ENCODE measurements around the gene ZNF74.
"Not testable (repeated sequence)": the region's sequence is repeated elsewhere in the genome, so short reads cannot be mapped to it uniquely, and the experiment has no call there.

ZNF74 gene

GRCh38 chr22:20442485-20443284, 48.7 kb downstream of the ZNF74 start:
- TF ChIP-seq CTCF (IDR thresholded peaks at IDR 0.05; ENCODE audit: extremely low read depth, insufficient read depth, missing control alignments): no peak
- DNase-seq (ENCODE audit: low spot score): no peak
- in situ Hi-C loops (cut with MboI; ENCODE audit: low pct_unique_long_range_greater_than_20kb, low sequenced_read_pairs, unreplicated experiment): no loop called here

- in situ Hi-C loops (cut with MboI; ENCODE audit: low pct_unique_long_range_greater_than_20kb, low sequenced_read_pairs, unreplicated experiment): no loop called here
- no peak for TF ChIP-seq CTCF (IDR thresholded peaks at IDR 0.05; ENCODE audit: extremely low read depth, insufficient read depth, missing control alignments)
- DNase-seq (ENCODE audit: low spot score): no peak
Observed at GRCh38 chr22:20444325-20444724, 50.4 kb downstream of the ZNF74 start.

- no peak for DNase-seq (ENCODE audit: low spot score)
- TF ChIP-seq CTCF (IDR thresholded peaks at IDR 0.05; ENCODE audit: extremely low read depth, insufficient read depth, missing control alignments): no peak
- in situ Hi-C loops (cut with MboI; ENCODE audit: low pct_unique_long_range_greater_than_20kb, low sequenced_read_pairs, unreplicated experiment): no loop called here
Observed at GRCh38 chr22:20446383-20446970, 52.5 kb downstream of the ZNF74 start.

GRCh38 chr22:20448630-20449029, 54.7 kb downstream of the ZNF74 start:
- no peak for DNase-seq (ENCODE audit: low spot score)
- in situ Hi-C loops (cut with MboI; ENCODE audit: low pct_unique_long_range_greater_than_20kb, low sequenced_read_pairs, unreplicated experiment): no loop called here
- TF ChIP-seq CTCF (IDR thresholded peaks at IDR 0.05; ENCODE audit: extremely low read depth, insufficient read depth, missing control alignments): no peak

GRCh38 chr22:20449819-20450550, 56.0 kb downstream of the ZNF74 start:
- DNase-seq (ENCODE audit: low spot score): no peak
- no peak for TF ChIP-seq CTCF (IDR thresholded peaks at IDR 0.05; ENCODE audit: extremely low read depth, insufficient read depth, missing control alignments)

GRCh38 chr22:20450551-20450906, 56.6 kb downstream of the ZNF74 start:
- DNase-seq (ENCODE audit: low spot score): no peak
- TF ChIP-seq CTCF (IDR thresholded peaks at IDR 0.05; ENCODE audit: extremely low read depth, insufficient read depth, missing control alignments): no peak
- in situ Hi-C loops (cut with MboI; ENCODE audit: low pct_unique_long_range_greater_than_20kb, low sequenced_read_pairs, unreplicated experiment): no loop called here

More at GRCh38 chr22:20449819-20450550, 56.0 kb downstream of the ZNF74 start:
- in situ Hi-C loops (cut with MboI; ENCODE audit: low pct_unique_long_range_greater_than_20kb, low sequenced_read_pairs, unreplicated experiment): no loop called here

- DNase-seq (ENCODE audit: low spot score); in situ Hi-C loops (cut with MboI; ENCODE audit: low pct_unique_long_range_greater_than_20kb, low sequenced_read_pairs, unreplicated experiment): not testable (repeated sequence)
Observed at GRCh38 chr22:20451129-20451778, 57.3 kb downstream of the ZNF74 start.
